NCI-H2081 treated with DMSO at 0.1 percent for 48 hours (cell line): Measurements from ENCODE around the gene CCDC74A.
"Not testable (repeated sequence)": the region's sequence is repeated elsewhere in the genome, so short reads cannot be mapped to it uniquely, and the experiment has no call there.

ENCODE experiments used
- DNase-seq: peaks from one replicate; lab custom pipeline; 2025; lab: John Stamatoyannopoulos, UW

CCDC74A gene

GRCh38 chr2:131503587-131503986 lies 24.1 kb upstream of the CCDC74A start:
- not testable (repeated sequence) for DNase-seq

GRCh38 chr2:131504082-131504750 lies 23.5 kb upstream of the CCDC74A start:
- not testable (repeated sequence) for DNase-seq

DNA sequence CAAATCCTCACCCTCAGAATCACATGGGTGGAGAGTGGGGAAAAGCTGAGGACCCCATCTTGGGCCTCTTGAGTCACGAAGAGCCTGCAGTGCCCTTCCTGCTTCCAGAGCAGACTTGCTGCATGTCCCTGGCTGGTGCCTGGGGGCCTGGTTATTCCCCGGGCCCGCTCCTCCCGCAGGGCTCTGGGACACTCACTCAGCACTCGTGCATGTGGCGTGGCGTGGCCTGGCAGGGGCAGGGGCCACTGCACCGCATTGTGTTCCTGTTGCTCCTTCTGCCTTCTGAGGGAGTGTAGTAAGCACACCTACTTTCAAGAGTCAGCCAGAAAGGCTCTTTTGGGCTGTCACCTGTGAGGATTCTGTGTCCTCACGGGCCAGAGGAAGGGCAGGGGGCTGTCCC lies 18.1 kb upstream of the CCDC74A start:
- no peak for DNase-seq

DNA sequence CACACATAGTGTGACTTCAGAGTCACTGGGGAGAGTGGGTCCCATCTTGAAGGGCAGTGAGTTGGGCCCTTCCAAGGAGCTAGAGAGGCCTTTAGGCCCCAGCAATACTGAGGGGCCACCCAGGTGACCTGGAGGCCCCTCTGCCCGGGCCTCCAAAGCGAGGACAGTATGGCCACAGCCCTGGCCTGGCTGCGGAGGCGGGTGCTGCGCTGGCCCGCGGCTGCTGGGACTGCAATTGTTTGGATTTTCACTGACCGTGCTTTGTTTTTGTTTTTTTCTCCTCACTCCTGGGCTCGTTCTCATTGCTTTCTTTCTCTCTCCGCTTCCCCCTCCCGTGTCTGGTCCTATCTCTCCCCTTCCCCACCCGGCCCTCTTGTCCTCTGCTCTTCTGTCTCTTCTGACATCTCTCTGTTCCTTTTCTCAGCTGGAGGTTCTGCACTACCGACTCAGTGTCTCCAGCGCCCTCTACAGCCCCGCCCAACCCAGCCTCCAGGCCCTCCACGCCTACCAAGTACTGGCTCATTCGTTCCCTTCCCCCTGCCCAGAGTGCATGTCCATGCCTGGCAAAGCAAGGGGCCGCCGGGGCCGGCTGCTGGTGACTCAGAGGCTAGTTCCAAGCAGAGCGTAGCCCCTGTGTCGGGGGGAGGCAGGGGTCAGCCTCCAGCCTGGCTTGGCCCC lies 16.3 kb upstream of the CCDC74A start:
- not testable (repeated sequence) for DNase-seq

DNA sequence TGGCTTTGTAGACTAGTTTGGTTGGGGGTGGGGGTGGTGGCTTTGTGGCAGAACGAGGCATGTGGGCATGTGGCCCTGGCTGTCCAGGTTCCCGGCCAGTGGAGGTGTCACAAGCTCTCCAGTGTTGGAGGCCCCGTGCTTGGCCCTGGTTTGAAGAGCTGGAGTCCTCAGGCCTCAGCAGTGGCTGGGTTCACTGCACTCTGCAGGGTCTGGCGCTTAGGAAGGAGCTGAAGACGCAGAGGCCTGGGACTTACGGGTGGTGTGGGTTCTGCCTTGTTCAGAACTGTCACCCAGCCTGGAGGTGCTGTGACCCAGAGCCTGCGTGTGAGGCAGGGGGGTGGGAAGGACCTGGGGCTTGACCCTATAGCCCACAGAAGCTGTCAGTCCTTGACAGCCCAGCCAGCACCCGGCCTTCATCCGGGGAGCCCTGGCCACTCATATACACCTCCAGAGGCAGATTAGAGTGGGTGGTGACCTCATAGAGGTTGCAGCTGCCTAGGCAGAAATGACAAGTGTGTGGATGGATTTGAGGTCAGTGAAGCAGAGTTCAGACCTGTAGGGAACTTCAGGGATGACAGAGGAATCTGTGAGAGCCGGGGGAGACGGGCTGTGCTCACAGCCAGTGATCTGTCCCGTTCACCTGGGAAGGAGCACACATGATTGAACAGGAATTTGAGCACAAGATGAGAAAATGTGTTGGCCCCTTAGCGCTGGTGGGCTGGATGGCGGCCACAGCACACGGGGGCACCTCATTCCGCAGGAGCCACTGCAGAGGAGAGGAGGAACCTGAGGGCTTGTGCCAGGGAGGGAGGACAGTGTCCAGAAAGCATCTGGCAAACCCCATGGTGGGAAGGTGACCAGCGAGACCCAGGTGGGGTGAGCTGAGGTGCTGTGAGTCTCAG lies 15.5 kb upstream of the CCDC74A start:
- DNase-seq = not testable (repeated sequence)

GRCh38 chr2:131514408-131515166 lies 13.1 kb upstream of the CCDC74A start:
- DNase-seq = not testable (repeated sequence)

DNA sequence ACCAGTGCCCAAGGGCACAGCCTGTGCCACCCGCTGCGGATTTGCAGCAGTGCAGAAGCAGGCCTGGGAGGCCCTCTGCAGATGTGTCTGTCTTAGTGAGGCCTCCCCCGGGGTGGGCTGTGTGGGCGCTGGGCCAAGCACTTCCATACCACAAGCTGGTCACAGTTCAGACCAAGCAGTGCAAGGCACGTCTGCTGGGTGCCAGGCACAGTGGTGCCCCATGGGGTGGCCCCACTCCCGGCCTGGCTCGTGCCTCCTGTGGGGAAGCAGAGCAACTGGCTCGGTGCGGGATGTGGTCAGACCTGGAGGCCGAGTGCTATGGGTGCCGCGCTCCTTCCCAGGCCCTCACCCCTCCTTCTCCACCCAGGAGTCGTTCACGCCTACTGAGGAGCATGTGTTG lies 12.5 kb upstream of the CCDC74A start:
- not testable (repeated sequence) for DNase-seq

DNA sequence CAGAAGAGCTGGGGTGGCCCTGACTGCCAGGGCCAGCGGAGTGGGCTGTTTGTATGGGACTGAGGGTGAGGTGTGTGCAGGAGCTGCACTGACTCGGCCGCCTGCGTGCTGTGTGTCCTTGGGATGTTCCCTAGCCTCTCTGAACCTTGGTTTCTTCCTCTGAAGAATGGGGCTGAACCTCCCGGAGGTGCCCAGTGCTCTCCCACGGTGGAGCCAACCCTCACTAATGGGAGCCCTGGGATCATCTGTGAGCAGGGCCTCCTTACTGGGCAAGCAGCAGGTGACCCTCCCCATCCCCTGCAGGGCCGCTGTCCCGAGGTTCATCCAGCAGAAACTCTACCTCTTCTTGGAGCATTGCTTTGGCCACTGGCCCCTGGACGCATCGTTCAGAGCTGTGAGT lies 11.7 kb upstream of the CCDC74A start:
- DNase-seq = no peak

GRCh38 chr2:131516621-131517020 lies 11.1 kb upstream of the CCDC74A start:
- DNase-seq = not testable (repeated sequence)

DNA sequence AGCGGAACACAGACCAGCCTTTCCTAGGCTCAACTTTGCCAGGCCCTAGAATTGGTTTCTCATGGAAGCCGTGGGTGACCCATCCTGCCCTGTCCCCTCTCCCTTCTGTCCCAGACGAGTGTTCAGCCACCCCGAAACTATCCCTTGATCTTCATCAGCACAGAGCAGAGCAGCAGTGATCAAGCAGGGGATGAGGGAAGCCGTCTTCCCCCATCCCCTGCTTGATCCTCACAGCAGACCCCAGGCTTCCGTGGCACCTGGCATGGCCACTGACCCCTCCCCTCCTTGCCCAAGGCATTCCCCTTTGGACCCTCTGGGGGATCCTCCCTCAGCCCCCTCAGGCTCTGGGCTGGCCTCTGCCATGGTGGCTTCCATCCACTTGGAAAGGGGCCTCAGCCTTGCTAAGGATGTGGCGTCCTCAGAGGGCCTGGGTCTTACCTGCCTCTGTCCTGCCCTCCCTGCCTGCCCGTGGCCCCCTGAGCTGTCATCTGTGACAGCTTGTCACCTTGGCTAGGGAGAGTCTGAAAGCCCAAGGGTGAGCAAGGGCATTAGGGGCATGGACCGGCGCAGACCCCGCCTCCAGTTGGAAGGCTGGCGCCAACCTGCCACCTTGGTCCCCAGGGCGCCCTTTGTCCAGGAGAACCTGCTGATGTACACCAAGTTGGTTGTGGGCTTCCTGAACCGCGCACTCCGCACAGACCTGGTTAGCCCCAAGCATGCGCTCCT lies 10.4 kb upstream of the CCDC74A start:
- no peak for DNase-seq

GRCh38 chr2:131517856-131518255 lies 9.8 kb upstream of the CCDC74A start:
- not testable (repeated sequence) for DNase-seq

GRCh38 chr2:131518531-131518930 lies 9.2 kb upstream of the CCDC74A start:
- DNase-seq = not testable (repeated sequence)

- no peak for DNase-seq
Observed at GRCh38 chr2:131519466-131519865, 8.2 kb upstream of the CCDC74A start.

DNA sequence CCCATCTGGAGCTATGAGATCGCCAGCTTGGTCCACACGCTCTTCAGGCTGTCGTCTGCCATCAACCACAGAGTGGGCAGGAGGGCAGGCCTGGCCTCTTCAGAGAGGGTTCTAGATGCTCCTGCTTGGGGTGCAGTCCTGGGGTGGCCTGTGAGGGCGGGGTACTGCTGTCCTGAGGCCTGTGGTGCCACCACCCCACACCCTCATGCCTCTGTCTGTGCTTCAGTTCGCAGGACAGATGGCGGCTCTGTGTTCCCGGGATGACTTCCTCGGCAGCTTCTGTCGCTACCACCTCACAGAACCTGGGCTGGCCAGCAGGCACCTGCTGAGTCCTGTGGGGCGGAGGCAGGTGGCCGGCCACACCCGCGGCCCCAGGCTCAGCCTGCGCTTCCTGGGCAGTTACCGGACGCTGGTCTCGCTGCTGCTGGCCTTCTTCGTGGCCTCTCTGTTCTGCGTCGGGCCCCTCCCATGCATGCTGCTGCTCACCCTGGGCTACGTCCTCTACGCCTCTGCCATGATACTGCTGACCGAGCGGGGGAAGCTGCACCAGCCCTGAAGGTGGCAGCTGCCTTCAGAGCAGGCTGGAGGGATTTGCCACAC lies 7.7 kb upstream of the CCDC74A start:
- not testable (repeated sequence) for DNase-seq

DNA sequence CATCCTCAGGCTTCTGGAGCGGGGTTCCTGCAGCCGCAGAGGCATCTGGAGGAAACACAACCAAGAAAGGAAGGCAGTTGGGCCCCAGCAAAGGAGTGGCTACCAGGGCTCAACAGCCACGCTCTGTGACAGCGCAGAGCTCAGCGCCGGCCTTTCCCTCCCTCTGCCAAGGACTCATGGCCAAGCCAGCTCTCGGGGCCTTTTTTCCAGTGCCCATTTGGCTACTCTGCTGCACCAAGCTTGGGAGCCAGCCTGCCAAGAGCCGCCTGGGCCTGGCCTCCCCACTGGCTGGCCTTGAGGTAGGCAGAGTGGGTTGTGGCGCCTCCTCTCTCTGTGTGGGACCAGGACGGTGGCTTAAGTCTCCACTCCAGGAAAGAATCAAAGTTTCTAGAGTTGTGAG lies 7.2 kb upstream of the CCDC74A start:
- DNase-seq = no peak

- not testable (repeated sequence) for DNase-seq
Observed at GRCh38 chr2:131521524-131521923, 6.2 kb upstream of the CCDC74A start.

DNA sequence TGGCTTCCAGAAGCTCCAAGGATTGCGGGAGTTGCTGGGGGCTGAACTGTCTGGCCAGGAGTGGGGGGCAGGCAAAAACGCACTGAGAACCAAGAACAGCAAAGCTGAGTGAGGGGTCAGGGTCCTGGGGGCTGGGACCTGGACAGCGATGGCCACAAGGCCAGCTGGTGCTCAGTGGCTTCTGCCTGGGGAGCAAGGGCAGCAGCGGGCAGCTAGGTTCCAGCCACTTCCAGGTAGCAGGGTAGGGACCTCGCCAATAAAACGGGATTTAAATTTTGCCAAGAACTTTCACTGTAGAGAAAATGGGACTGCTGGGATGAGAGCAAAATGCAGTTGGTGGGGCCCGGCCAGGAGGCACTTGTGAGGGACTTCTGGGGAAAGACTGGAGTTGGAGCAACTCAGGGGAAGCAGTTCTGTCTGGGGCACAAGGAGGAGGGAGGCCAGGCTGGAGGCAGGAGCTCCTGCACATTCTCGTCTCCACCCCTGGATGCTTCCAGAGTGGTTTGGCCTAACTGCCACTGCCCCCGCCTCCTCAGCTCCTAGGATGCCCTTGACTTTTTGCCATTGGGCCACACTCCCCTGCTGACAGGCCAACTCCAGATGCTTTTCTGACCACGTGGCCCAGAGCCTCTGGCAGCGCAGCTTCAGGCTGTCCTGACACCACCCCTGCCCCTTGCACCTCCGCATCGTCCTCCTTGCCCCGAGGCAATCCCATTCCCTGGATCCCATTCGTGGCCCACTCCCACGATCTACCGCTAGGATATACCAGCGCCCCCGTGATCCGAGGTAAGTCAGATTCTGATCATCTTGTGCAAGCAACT lies 5.5 kb upstream of the CCDC74A start:
- no peak for DNase-seq

- not testable (repeated sequence) for DNase-seq
Observed at GRCh38 chr2:131525256-131525655, 2.4 kb upstream of the CCDC74A start.

DNA sequence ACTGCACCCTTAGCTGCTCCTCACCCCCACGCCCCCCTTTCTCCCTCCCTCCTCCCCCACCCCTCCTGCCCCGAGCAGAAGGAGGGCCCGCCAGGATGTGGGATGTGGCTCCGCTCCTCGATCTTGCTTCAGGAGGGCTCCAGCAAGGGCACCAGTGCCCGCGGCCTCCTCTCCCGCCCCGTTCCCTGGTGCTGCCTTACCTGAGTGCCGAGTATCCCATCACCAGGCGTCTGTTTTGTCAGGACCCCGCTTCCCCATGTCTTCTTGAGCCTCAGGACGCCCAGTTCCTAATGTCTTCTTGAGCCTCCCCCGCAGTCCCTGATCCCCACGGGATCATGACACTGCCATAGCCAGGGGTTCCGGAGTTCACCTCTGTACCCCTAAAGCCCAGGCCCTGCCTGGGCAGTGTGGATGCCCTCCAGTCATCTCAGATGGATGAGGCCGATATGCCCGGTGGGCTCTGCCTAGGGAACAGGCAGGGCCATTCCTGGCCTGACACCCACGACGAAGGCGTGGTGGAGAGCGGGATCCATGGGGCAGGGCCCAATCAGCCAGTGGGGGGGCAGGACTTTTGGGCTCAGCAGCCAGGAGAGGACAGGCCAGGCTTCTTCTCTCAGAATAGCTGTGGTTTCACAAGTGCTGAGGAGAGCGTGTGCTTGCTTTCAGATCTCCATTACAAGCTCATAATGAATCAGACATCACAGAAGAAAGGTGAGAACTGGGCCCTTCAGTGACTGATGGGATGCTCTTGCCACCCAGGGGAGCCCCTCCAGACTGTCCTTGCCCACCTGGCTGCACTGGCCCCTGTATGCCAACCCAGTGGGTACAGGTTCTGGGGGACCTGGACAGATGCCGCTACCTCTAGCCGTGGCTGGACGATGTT lies 1.5 kb downstream of the CCDC74A start:
- not testable (repeated sequence) for DNase-seq
